HFFc6 (cell line): ENCODE data around the gene CLTCL1. TPM values are rescaled to one million over a fixed set of nuclear protein-coding genes. Genes with fewer than 3 reads are reported as not detected.

Source experiments
- DNase-seq: peaks from one replicate; pipeline ENCODE4 v3.0.0-alpha.2; 2018
- H3K27ac Mint-ChIP-seq: 2 replicates; pipeline ENCODE4 v1.8.0; 2020; ENCODE audit warnings: mild to moderate bottlenecking, mixed read lengths
- H3K27me3 Mint-ChIP-seq: 2 replicates; pipeline ENCODE4 v1.8.0; 2021; ENCODE audit warnings: mild to moderate bottlenecking, moderate library complexity, mixed read lengths; ENCODE audit not compliant: insufficient read depth
- H3K36me3 Mint-ChIP-seq: 2 replicates; pipeline ENCODE4 v1.8.0; 2021; ENCODE audit warnings: low read depth, mixed read lengths
- H3K4me1 Mint-ChIP-seq: 2 replicates; pipeline ENCODE4 v1.8.0; 2020; ENCODE audit warnings: low read depth, mixed read lengths
- H3K4me3 Mint-ChIP-seq: 2 replicates; pipeline ENCODE4 v1.8.0; 2020; ENCODE audit warnings: mild to moderate bottlenecking, moderate library complexity, mixed read lengths
- H3K9me3 Mint-ChIP-seq: 2 replicates; pipeline ENCODE4 v1.8.0; 2020; ENCODE audit warnings: mild to moderate bottlenecking, mixed read lengths
- CTCF ChIP-seq: fragments of 200-600 bp; sonication (generic); IDR thresholded peaks from 2 replicates; pipeline ENCODE4 v1.5.0; 2021; ENCODE audit warnings: antibody characterized with exemption, mild to moderate bottlenecking
- total RNA-seq, 6 experiments: library from RNA; stranded (reverse); fragmentation: NEBNext Ultra II Directional; extraction: Animal tissue kit (Norgen Biotek cat#: 25700); gene quantifications; 2 replicates in 1 of 6; 3 replicates in 5 of 6; pipeline ENCODE4 v1.2.3, GENCODE V29; 2021

CLTCL1 gene
- total RNA-seq, 6 experiments from 2014 or later = 6.3 to 9.0 (median 7.3) TPM

GRCh38 chr22:19253143-19253542, 38.4 kb downstream of the CLTCL1 start:
- Mint-ChIP-seq H3K27me3 (no peaks in the 10 kb centered on the region; the same call in none of the 2 replicates), H3K27ac (no peak overlapping the region), H3K4me1 (no peaks in the 10 kb centered on the region), H3K4me3 (no peak overlapping the region), H3K36me3 (peaks cover 8% of the 10 kb centered on the region; the same call in 1 of the 2 replicates), H3K9me3 (0 out of 2 replicates have a peak, but pooled peaks cover 5% of the 10 kb centered on the region)
- no peak for DNase-seq
- no peak for TF ChIP-seq CTCF

GRCh38 chr22:19244600-19245352, 46.7 kb downstream of the CLTCL1 start:
- Mint-ChIP-seq H3K27ac (no peak overlapping the region), H3K4me1 (no peaks in the 10 kb centered on the region), H3K4me3 (no peak overlapping the region), H3K27me3 (no peaks in the 10 kb centered on the region), H3K9me3 (no peaks in the 10 kb centered on the region), H3K36me3 (no peaks in the 10 kb centered on the region)
- no peak for DNase-seq
- TF ChIP-seq CTCF = no peak

GRCh38 chr22:19242699-19243098, 48.8 kb downstream of the CLTCL1 start:
- Mint-ChIP-seq H3K4me3 (no peak overlapping the region), H3K27me3 (no peaks in the 10 kb centered on the region), H3K4me1 (no peaks in the 10 kb centered on the region), H3K36me3 (no peaks in the 10 kb centered on the region), H3K27ac (no peak overlapping the region), H3K9me3 (no peaks in the 10 kb centered on the region)
- no peak for DNase-seq
- TF ChIP-seq CTCF = no peak

GRCh38 chr22:19241593-19241906, 50.0 kb downstream of the CLTCL1 start:
- no peaks in the 10 kb centered on the region for H3K9me3 Mint-ChIP-seq
- no peak for DNase-seq
- TF ChIP-seq CTCF = no peak
- H3K4me1 Mint-ChIP-seq = no peaks in the 10 kb centered on the region
- no peaks in the 10 kb centered on the region for H3K27me3 Mint-ChIP-seq
- H3K27ac Mint-ChIP-seq = no peak overlapping the region
- H3K36me3 Mint-ChIP-seq = no peaks in the 10 kb centered on the region
- no peak overlapping the region for H3K4me3 Mint-ChIP-seq

- H3K9me3 Mint-ChIP-seq = no peaks in the 10 kb centered on the region
- H3K4me1 Mint-ChIP-seq = no peaks in the 10 kb centered on the region
- TF ChIP-seq CTCF = no peak
- no peaks in the 10 kb centered on the region for H3K36me3 Mint-ChIP-seq
- H3K4me3 Mint-ChIP-seq = no peak overlapping the region
- no peak overlapping the region for H3K27ac Mint-ChIP-seq
- H3K27me3 Mint-ChIP-seq = no peaks in the 10 kb centered on the region
- no peak for DNase-seq
Measured at GRCh38 chr22:19240813-19241592, 50.5 kb downstream of the CLTCL1 start.
